ENCODE measurements around the gene IGF1. TPM values are rescaled to one million over a fixed set of nuclear protein-coding genes. Genes with fewer than 3 reads are reported as not detected.

The IGF1 gene
- total and polyA plus RNA-seq, 10 of the 15 experiments (the other 5 are each of a cell fraction or from before 2014, with no cell fraction given), result 2.4 to 9.2 (median 3.5) TPM

GRCh38 chr12:102484428-102484958 lies 4.1 kb upstream of the IGF1 start:
- ChIA-PET POLR2A (interaction anchor here (0.6 to 1.5 kb wide), 5 partner anchors 14 to 256 kb away, joined by 3 to 6 read pairs (median 3); no protein-coding TSS in a partner anchor), CTCF (interaction anchor here (0.6 to 4.5 kb wide), 43 partner anchors 9 to 661 kb away, joined by 3 to 34 read pairs (median 4); no protein-coding TSS in a partner anchor), SMC1A (ENCODE audit: uncharacterized antibody, unreplicated experiment) (interaction anchor here (0.7 to 4.9 kb wide), 41 partner anchors 9 to 564 kb away, joined by 3 to 43 read pairs (median 5); partner anchors contain the start of gene WASHC3), RAD21 (ENCODE audit: unreplicated experiment) (interaction anchor here (0.6 to 3.8 kb wide), 36 partner anchors 11 to 566 kb away, joined by 3 to 28 read pairs (median 4); no protein-coding TSS in a partner anchor)
- Histone ChIP-seq H3K27ac (ENCODE audit: control insufficient read depth, insufficient read depth) (peak overlapping the region; percentile 100), H3K4me3 (peak overlapping the region; percentile 48), H3K4me2 (ENCODE audit: control insufficient read depth, insufficient read depth) (peak overlapping the region; percentile 91), H3K9me3 (replicated peaks; ENCODE audit: control insufficient read depth, insufficient read depth, low read length) (peaks cover 3% of the 10 kb centered on the region), H3K36me3 (ENCODE audit: control insufficient read depth in 2 of 2, insufficient read depth in 2 of 2, low read length in 1 of 2) (no peaks in the 10 kb centered on the region), H2AFZ (ENCODE audit: control insufficient read depth, low read depth, low read length) (peak overlapping the region; percentile 64), H3K4me1 (ENCODE audit: control insufficient read depth, insufficient read depth, low read length) (peaks cover 54% of the 10 kb centered on the region), H3K27me3 (replicated peaks in 1 of 2; ENCODE audit: control insufficient read depth in 2 of 2, insufficient read depth in 2 of 2, low read length in 1 of 2) (no peaks in the 10 kb centered on the region), H3K9ac (ENCODE audit: control insufficient read depth, insufficient read depth, low read length) (peak overlapping the region; percentile 90), H4K20me1 (ENCODE audit: control insufficient read depth, insufficient read depth) (no peaks in the 10 kb centered on the region), H3K79me2 (ENCODE audit: control insufficient read depth, insufficient read depth, low read length) (peaks cover 2% of the 10 kb centered on the region; the same call in 1 of the 2 replicates)
- no TSS peak for BruUV-seq (replicated peaks)
- DNase-seq (ENCODE audit: low read depth, low spot score), result peak; percentile 84
- ATAC-seq, result peak; percentile 80
- intact Hi-C loops (cut with micrococcal nuclease; ENCODE audit: unreplicated experiment), result loop anchor here (1.0 to 5.0 kb wide), 9 partner anchors 14 to 567 kb away; partner anchors contain the start of genes NUP37 and PARPBP
- no peak for FAIRE-seq
- in situ Hi-C loops (cut with MboI), result loop anchor here (5.0 kb wide), 1 partner anchor 552 kb away; no protein-coding TSS in a partner anchor
- 5% methylated on average over 12 of the region's 12 CpGs for WGBS (ENCODE audit: insufficient coverage, insufficient replicate concordance, low lambda C conversion rate, missing lambda C conversion rate)
- TF ChIP-seq NFXL1 (IDR thresholded peaks at IDR 0.05; ENCODE audit: borderline replicate concordance), result no peak
- peak; percentile 84; the same call in 1 of the 2 replicates for TF ChIP-seq ZBED1 (IDR thresholded peaks at IDR 0.05; ENCODE audit: borderline replicate concordance)
- TF ChIP-seq YBX1 (IDR thresholded peaks at IDR 0.05), result no peak
- TF ChIP-seq TARDBP (IDR thresholded peaks at IDR 0.05; ENCODE audit: borderline replicate concordance), result peak; percentile 46; the same call in 1 of the 2 replicates
- TF ChIP-seq RUNX3 (IDR thresholded peaks at IDR 0.05; ENCODE audit: low read length), result peak; percentile 97
- no peak for TF ChIP-seq RFX5 (IDR thresholded peaks at IDR 0.05; ENCODE audit: low read depth, low read length)
- no peak for TF ChIP-seq SRF (IDR thresholded peaks at IDR 0.05; ENCODE audit: low read depth in 2 of 2, low read length in 2 of 2)
- TF ChIP-seq PAX8 (IDR thresholded peaks at IDR 0.05), result no peak
- TF ChIP-seq SMAD1 (IDR thresholded peaks at IDR 0.05; ENCODE audit: low read depth, partially characterized antibody), result peak; percentile 20
- TF ChIP-seq RELB (IDR thresholded peaks at IDR 0.05; ENCODE audit: low read depth), result peak; percentile 78; the same call in 1 of the 2 replicates
- TF ChIP-seq NR2C2 (IDR thresholded peaks at IDR 0.05; ENCODE audit: borderline replicate concordance, control insufficient read depth, insufficient read length, low read depth), result no peak
- no peak; a peak in 1 of 4 replicates for TF ChIP-seq CEBPB (IDR thresholded peaks at IDR 0.05; ENCODE audit: borderline replicate concordance in 1 of 2, low read depth in 2 of 2, low read length in 2 of 2)
- TF ChIP-seq E2F4 (IDR thresholded peaks at IDR 0.05; ENCODE audit: low read depth, low read length), result no peak
- TF ChIP-seq TCF12 (IDR thresholded peaks at IDR 0.05; ENCODE audit: low read depth, low read length), result peak; percentile 72
- no peak for TF ChIP-seq ZNF274 (IDR thresholded peaks at IDR 0.05; ENCODE audit: insufficient read depth, insufficient read length)
- no peak for TF ChIP-seq HDGF (IDR thresholded peaks at IDR 0.05)
- peak; percentile 83 for TF ChIP-seq DPF2 (IDR thresholded peaks at IDR 0.05)
- peak; percentile 55 for TF ChIP-seq MEF2B (IDR thresholded peaks at IDR 0.05; ENCODE audit: partially characterized antibody, poor library complexity, severe bottlenecking)
- 0 out of 2 replicates have a peak, but pooled peaks have one; percentile 51 for TF ChIP-seq TBL1XR1 (IDR thresholded peaks at IDR 0.05; ENCODE audit: low read depth, low read length)
- TF ChIP-seq NBN (IDR thresholded peaks at IDR 0.05), result peak; percentile 50; the same call in 1 of the 2 replicates
- TF ChIP-seq ATF7 (IDR thresholded peaks at IDR 0.05; ENCODE audit: low read depth), result peak; percentile 41; the same call in 1 of the 2 replicates
- TF ChIP-seq TCF3 (IDR thresholded peaks at IDR 0.05; ENCODE audit: borderline replicate concordance, insufficient read depth, low read depth, low read length), result 0 out of 2 replicates have a peak, but pooled peaks have one; percentile 35
- TF ChIP-seq TAF1 (IDR thresholded peaks at IDR 0.05; ENCODE audit: borderline replicate concordance, low read depth, low read length), result no peak
